Keratinocyte (primary cell): ENCODE data around the gene SPANXA2. TPM values are rescaled to one million over a fixed set of nuclear protein-coding genes. Genes with fewer than 3 reads are reported as not detected.
"Not testable (repeated sequence)": the region's sequence is repeated elsewhere in the genome, so short reads cannot be mapped to it uniquely, and the experiment has no call there.

Source experiments
- DNase-seq: peaks from one replicate; pipeline ENCODE4 v3.0.0-alpha.2; 2011; ENCODE audit warnings: low read depth, missing footprints, low spot score
- FAIRE-seq: peaks from 2 replicates; lab custom pipeline; 2011; peaks lifted over from hg19 to GRCh38; lab: Jason Lieb, UNC
- H2AFZ ChIP-seq: 2 replicates; pipeline ENCODE4 v1.6.0; 2012; ENCODE audit warnings: low read length, control low read depth, inconsistent platforms; ENCODE audit not compliant: control insufficient read depth
- H3K27ac ChIP-seq: 2 replicates; pipeline ENCODE4 v1.5.1; 2011; ENCODE audit warnings: low read length; ENCODE audit not compliant: control insufficient read depth, insufficient read depth
- H3K27me3 ChIP-seq: 3 replicates; pipeline ENCODE4 v1.6.0; 2011; ENCODE audit warnings: low read length; ENCODE audit not compliant: control insufficient read depth, insufficient read depth; ENCODE audit errors: extremely low read depth
- H3K36me3 ChIP-seq, 2 experiments: 2 replicates in 1 of 2; 3 replicates in 1 of 2; pipeline ENCODE4 v1.5.1; 2011; ENCODE audit warnings: low read length in 2 of 2, mild to moderate bottlenecking in 1 of 2; ENCODE audit not compliant: control insufficient read depth in 2 of 2, insufficient read depth in 2 of 2; ENCODE audit errors: extremely low read depth in 1 of 2
- H3K4me1 ChIP-seq: 3 replicates; pipeline ENCODE4 v1.5.1; 2011; ENCODE audit warnings: low read length; ENCODE audit not compliant: control insufficient read depth, insufficient read depth; ENCODE audit errors: extremely low read depth
- H3K4me2 ChIP-seq: 3 replicates; pipeline ENCODE4 v1.6.0; 2011; ENCODE audit warnings: low read depth, low read length; ENCODE audit not compliant: control insufficient read depth, insufficient read depth; ENCODE audit errors: extremely low read depth
- H3K4me3 ChIP-seq, 3 experiments: fragments of 200-600 bp in 1 of 3; sonication (generic) in 1 of 3; 2 replicates in 2 of 3; 3 replicates in 1 of 3; pipeline ENCODE4 v1.5.1; 2011 to 2016; ENCODE audit warnings: low read length in 3 of 3, mild to moderate bottlenecking in 3 of 3, control low read depth in 2 of 3, inconsistent platforms in 1 of 3, low read depth in 1 of 3, mixed read lengths in 1 of 3, mixed run types in 1 of 3, moderate library complexity in 1 of 3; ENCODE audit not compliant: control insufficient read depth in 2 of 3, insufficient read depth in 2 of 3; ENCODE audit errors: extremely low read depth in 1 of 3
- H3K79me2 ChIP-seq: 2 replicates; pipeline ENCODE4 v1.6.0; 2012; ENCODE audit warnings: low read length; ENCODE audit not compliant: control insufficient read depth, insufficient read depth
- H3K9ac ChIP-seq: 3 replicates; pipeline ENCODE4 v1.6.0; 2011; ENCODE audit warnings: low read length; ENCODE audit not compliant: control insufficient read depth, insufficient read depth; ENCODE audit errors: extremely low read depth
- H3K9me1 ChIP-seq: 3 replicates; pipeline ENCODE4 v1.6.0; 2011; ENCODE audit warnings: low read length; ENCODE audit not compliant: control insufficient read depth, insufficient read depth; ENCODE audit errors: extremely low read depth
- H3K9me3 ChIP-seq: 2 replicates; pipeline ENCODE4 v1.5.1; 2012; ENCODE audit warnings: low read depth, low read length; ENCODE audit not compliant: control insufficient read depth
- H4K20me1 ChIP-seq: 3 replicates; pipeline ENCODE4 v1.6.0; 2011; ENCODE audit warnings: low read length; ENCODE audit not compliant: control insufficient read depth, insufficient read depth; ENCODE audit errors: extremely low read depth
- dilution Hi-C: fragments of 300-500 bp; cut with MboI; formaldehyde crosslinking; loops from one replicate; pipeline ENCODE4 v1.7.0; 2020; ENCODE audit warnings: low sequenced_read_pairs; ENCODE audit not compliant: extremely low pct_ligation_motif_present
- polyA minus RNA-seq, 3 experiments: library from RNA; depleted of rRNA, polyadenylated mRNA; stranded (reverse); fragments of >200 nt; gene quantifications; 1 replicate in 1 of 3; 2 replicates in 1 of 3; 3 replicates in 1 of 3; pipeline ENCODE4 v1.2.3, GENCODE V29; 2011
- polyA plus RNA-seq, 5 experiments: library from polyadenylated mRNA; depleted of rRNA in 3 of 5; stranded (reverse) in 3 of 5; stranded (forward) in 1 of 5; unstranded in 1 of 5; fragments of >200 nt; gene quantifications; 1 replicate in 1 of 5; 2 replicates in 3 of 5; 3 replicates in 1 of 5; pipeline versions ENCODE4 v1.2.1 to v1.2.3, GENCODE V29; 2011 to 2012; ENCODE audit warnings: missing spikeins in 2 of 5, low read depth in 1 of 5, low replicate concordance in 1 of 5

SPANXA2 gene, protein sequence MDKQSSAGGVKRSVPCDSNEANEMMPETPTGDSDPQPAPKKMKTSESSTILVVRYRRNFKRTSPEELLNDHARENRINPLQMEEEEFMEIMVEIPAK
- polyA plus RNA-seq (not detected in 3 replicates), polyA minus RNA-seq (not detected in 3 replicates)
- polyA plus RNA-seq (2011; ENCODE audit: low read depth) = not detected
- polyA plus RNA-seq (2011; cell fraction: cytosol; rRNA removed) = not detected in 2 replicates
- polyA plus RNA-seq (2011; cell fraction: nucleus; rRNA removed) = not detected in 2 replicates
- polyA plus RNA-seq (2012; ENCODE audit: low replicate concordance) = not detected in 2 replicates
- not detected for polyA minus RNA-seq (2011; cell fraction: cytosol; rRNA and poly(A)+ RNA removed)
- polyA minus RNA-seq (2011; cell fraction: nucleus; rRNA and poly(A)+ RNA removed) = not detected in 2 replicates

DNA sequence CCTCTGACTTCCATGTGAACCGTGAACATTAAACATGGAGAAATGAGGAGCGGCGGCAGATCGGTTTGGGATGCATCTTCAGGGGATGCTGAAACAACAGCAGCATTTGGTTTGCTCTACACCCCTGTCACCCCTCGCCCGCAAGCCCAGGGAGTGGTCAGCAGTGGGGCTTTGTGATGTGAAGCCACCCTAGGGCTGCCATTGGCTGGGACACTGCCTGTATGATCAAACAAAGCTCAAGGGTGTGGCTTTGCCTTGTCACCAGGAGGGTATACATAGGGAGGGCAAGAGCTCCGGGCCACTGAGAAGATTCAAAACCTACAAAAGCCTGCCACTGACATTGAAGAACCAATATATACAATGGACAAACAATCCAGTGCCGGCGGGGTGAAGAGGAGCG, at the start of gene SPANXA2:
Gene SPANXA2 (plus strand): TSS at position 301 of the 400 bp plus-strand sequence. CDS start 60 bp downstream, at position 361.
- H3K4me3 ChIP-seq, H4K20me1 ChIP-seq, H3K4me2 ChIP-seq, H3K9ac ChIP-seq, H3K79me2 ChIP-seq, H3K4me1 ChIP-seq, H3K27ac ChIP-seq, H3K9me3 ChIP-seq, FAIRE-seq, dilution Hi-C loops, H2AFZ ChIP-seq, DNase-seq, H3K36me3 ChIP-seq, H3K9me1 ChIP-seq, H3K27me3 ChIP-seq: not testable (repeated sequence)

DNA sequence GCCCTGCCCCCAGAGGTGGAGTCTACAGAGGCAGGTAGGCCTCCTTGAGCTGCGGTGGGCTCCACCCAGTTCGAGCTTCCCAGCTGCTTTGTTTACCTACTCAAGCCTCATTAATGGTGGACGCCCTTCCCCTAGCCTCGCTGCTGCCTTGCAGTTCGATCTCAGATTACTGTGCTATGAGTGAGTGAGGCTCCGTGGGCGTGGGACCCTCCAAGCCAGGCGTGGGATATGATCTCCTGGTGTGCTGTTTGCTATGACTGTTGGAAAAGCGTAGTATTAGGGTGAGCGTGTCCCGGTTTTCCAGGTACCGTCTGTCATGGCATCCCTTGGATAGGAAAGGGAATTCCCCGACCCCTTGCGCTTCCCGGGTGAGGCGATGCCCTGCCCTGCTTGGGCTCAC, 47.0 kb upstream of the SPANXA2 start:
- H2AFZ ChIP-seq, H3K27me3 ChIP-seq, H3K9me3 ChIP-seq, H3K9me1 ChIP-seq, H3K36me3 ChIP-seq, FAIRE-seq, H3K79me2 ChIP-seq, dilution Hi-C loops, H3K4me3 ChIP-seq, H3K4me1 ChIP-seq, H3K27ac ChIP-seq, H3K4me2 ChIP-seq, H3K9ac ChIP-seq, H4K20me1 ChIP-seq, DNase-seq: not testable (repeated sequence)

DNA sequence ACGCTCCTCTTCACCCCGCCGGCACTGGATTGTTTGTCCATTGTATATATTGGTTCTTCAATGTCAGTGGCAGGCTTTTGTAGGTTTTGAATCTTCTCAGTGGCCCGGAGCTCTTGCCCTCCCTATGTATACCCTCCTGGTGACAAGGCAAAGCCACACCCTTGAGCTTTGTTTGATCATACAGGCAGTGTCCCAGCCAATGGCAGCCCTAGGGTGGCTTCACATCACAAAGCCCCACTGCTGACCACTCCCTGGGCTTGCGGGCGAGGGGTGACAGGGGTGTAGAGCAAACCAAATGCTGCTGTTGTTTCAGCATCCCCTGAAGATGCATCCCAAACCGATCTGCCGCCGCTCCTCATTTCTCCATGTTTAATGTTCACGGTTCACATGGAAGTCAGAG, 4.9 kb upstream of the SPANXA2 start, which contains the start of gene SPANXA1:
Gene SPANXA1 (minus strand): TSS at position 101 of the 400 bp plus-strand sequence. CDS start 60 bp downstream, at position 41.
- H3K9me1 ChIP-seq, DNase-seq, H3K9me3 ChIP-seq, H3K4me1 ChIP-seq, H3K36me3 ChIP-seq, H3K4me3 ChIP-seq, H2AFZ ChIP-seq, dilution Hi-C loops, H3K9ac ChIP-seq, H4K20me1 ChIP-seq, H3K27ac ChIP-seq, FAIRE-seq, H3K4me2 ChIP-seq, H3K79me2 ChIP-seq, H3K27me3 ChIP-seq: not testable (repeated sequence)
